SJCRH30 (cell line): ENCODE measurements around the gene MC4R. TPM values are rescaled to one million over a fixed set of nuclear protein-coding genes. Genes with fewer than 3 reads are reported as not detected.
A peak's percentile ranks its signal among the peaks of the same experiment; 100 is the strongest.

ENCODE experiments used
- DNase-seq, 2 experiments: peaks; one replicate each; pipeline ENCODE4 v3.0.0-alpha.2; 2015 to 2020
- H3K27ac ChIP-seq: fragments of 250-450 bp; sonication (Bioruptor Pico); 2 replicates; pipeline ENCODE4 v1.5.1; 2020; ENCODE audit warnings: mild to moderate bottlenecking, moderate library complexity
- H3K27me3 ChIP-seq: fragments of 250-450 bp; sonication (Bioruptor Pico); 2 replicates; pipeline ENCODE4 v1.5.1; 2020; ENCODE audit warnings: mild to moderate bottlenecking, moderate library complexity
- H3K36me3 ChIP-seq: fragments of 250-450 bp; sonication (Bioruptor Pico); 2 replicates; pipeline ENCODE4 v1.5.1; 2020; ENCODE audit warnings: mild to moderate bottlenecking, moderate library complexity
- H3K4me1 ChIP-seq: fragments of 250-450 bp; sonication (Bioruptor Pico); 2 replicates; pipeline ENCODE4 v1.5.1; 2020; ENCODE audit warnings: mild to moderate bottlenecking, moderate library complexity
- H3K4me3 ChIP-seq: fragments of 250-450 bp; sonication (Bioruptor Pico); 2 replicates; pipeline ENCODE4 v1.5.1; 2020; ENCODE audit warnings: mild to moderate bottlenecking, moderate library complexity
- H3K9me3 ChIP-seq: fragments of 250-450 bp; sonication (Bioruptor Pico); replicated peaks from 2 replicates; pipeline ENCODE4 v1.5.1; 2020; ENCODE audit warnings: mild to moderate bottlenecking, moderate library complexity
- total RNA-seq: library from RNA; depleted of rRNA; stranded (reverse); fragments of >200 nt; shearing (Covaris generic); gene quantifications from 2 replicates; pipeline ENCODE4 v1.2.3, GENCODE V29; 2014

The MC4R gene
- total RNA-seq, 1 experiment from 2014 or later = not detected

GRCh38 chr18:60358516-60358915 is 14.1 kb downstream of the MC4R start:
- no peak overlapping the region for H3K4me3 ChIP-seq
- H3K36me3 ChIP-seq = no peaks in the 10 kb centered on the region
- no peak overlapping the region for H3K27ac ChIP-seq
- H3K27me3 ChIP-seq = no peaks in the 10 kb centered on the region
- H3K9me3 ChIP-seq = no peaks in the 10 kb centered on the region
- DNase-seq = no peak
- no peaks in the 10 kb centered on the region for H3K4me1 ChIP-seq

- H3K9me3 ChIP-seq = no peaks in the 10 kb centered on the region
- H3K27me3 ChIP-seq = no peaks in the 10 kb centered on the region
- no peaks in the 10 kb centered on the region for H3K36me3 ChIP-seq
- no peak for DNase-seq
- H3K27ac ChIP-seq = no peak overlapping the region
- no peaks in the 10 kb centered on the region for H3K4me1 ChIP-seq
- no peak overlapping the region for H3K4me3 ChIP-seq
These were observed 21.6 kb downstream of the MC4R start for GRCh38 chr18:60350941-60351340.

- H3K27ac ChIP-seq = no peak overlapping the region
- H3K4me1 ChIP-seq = no peaks in the 10 kb centered on the region
- H3K27me3 ChIP-seq = no peaks in the 10 kb centered on the region
- H3K9me3 ChIP-seq = no peaks in the 10 kb centered on the region
- no peaks in the 10 kb centered on the region for H3K36me3 ChIP-seq
- DNase-seq = no peak
- no peak overlapping the region for H3K4me3 ChIP-seq
These were observed 22.4 kb downstream of the MC4R start for GRCh38 chr18:60350150-60350549.

- Histone ChIP-seq H3K36me3 (no peaks in the 10 kb centered on the region), H3K4me1 (no peaks in the 10 kb centered on the region), H3K27me3 (no peaks in the 10 kb centered on the region), H3K27ac (no peak overlapping the region), H3K4me3 (no peak overlapping the region), H3K9me3 (no peaks in the 10 kb centered on the region)
- no peak for DNase-seq
These were observed 25.0 kb downstream of the MC4R start for GRCh38 chr18:60347526-60348045.

- no peaks in the 10 kb centered on the region for H3K36me3 ChIP-seq
- H3K27ac ChIP-seq = no peak overlapping the region
- no peaks in the 10 kb centered on the region for H3K27me3 ChIP-seq
- no peaks in the 10 kb centered on the region for H3K4me1 ChIP-seq
- DNase-seq = no peak
- no peaks in the 10 kb centered on the region for H3K9me3 ChIP-seq
- H3K4me3 ChIP-seq = no peak overlapping the region
These were observed 33.6 kb downstream of the MC4R start for GRCh38 chr18:60339018-60339417.

GRCh38 chr18:60331890-60332289 is 40.7 kb downstream of the MC4R start:
- no peaks in the 10 kb centered on the region for H3K36me3 ChIP-seq
- H3K27me3 ChIP-seq = no peaks in the 10 kb centered on the region
- DNase-seq = peak; percentile 2 to 3
- H3K9me3 ChIP-seq = no peaks in the 10 kb centered on the region
- H3K4me1 ChIP-seq = no peaks in the 10 kb centered on the region
- H3K4me3 ChIP-seq = no peak overlapping the region
- H3K27ac ChIP-seq = no peak overlapping the region

- no peaks in the 10 kb centered on the region for H3K9me3 ChIP-seq
- no peaks in the 10 kb centered on the region for H3K4me1 ChIP-seq
- H3K36me3 ChIP-seq = no peaks in the 10 kb centered on the region
- H3K4me3 ChIP-seq = no peak overlapping the region
- H3K27me3 ChIP-seq = no peaks in the 10 kb centered on the region
- H3K27ac ChIP-seq = no peak overlapping the region
- no peak for DNase-seq
These were observed 43.4 kb downstream of the MC4R start for GRCh38 chr18:60329131-60329530.

GRCh38 chr18:60327880-60328279 is 44.7 kb downstream of the MC4R start:
- Histone ChIP-seq H3K4me1 (no peaks in the 10 kb centered on the region), H3K9me3 (no peaks in the 10 kb centered on the region), H3K4me3 (no peak overlapping the region), H3K27ac (no peak overlapping the region), H3K36me3 (no peaks in the 10 kb centered on the region), H3K27me3 (no peaks in the 10 kb centered on the region)
- DNase-seq = no peak

- no peak overlapping the region for H3K4me3 ChIP-seq
- no peak for DNase-seq
These were observed 50.0 kb downstream of the MC4R start for GRCh38 chr18:60322591-60322990.

More at GRCh38 chr18:60322591-60322990, 50.0 kb downstream of the MC4R start:
- Histone ChIP-seq H3K27ac (no peak overlapping the region), H3K9me3 (no peaks in the 10 kb centered on the region), H3K4me1 (no peaks in the 10 kb centered on the region), H3K27me3 (no peaks in the 10 kb centered on the region), H3K36me3 (no peaks in the 10 kb centered on the region)
